Measurements from ENCODE around the gene COLEC11. TPM values are rescaled to one million over a fixed set of nuclear protein-coding genes. Genes with fewer than 3 reads are reported as not detected.

COLEC11 gene
- total and polyA plus RNA-seq, 2 of the 13 experiments (the other 11 are each of a cell fraction or from before 2014, with no cell fraction given), result 1.5 to 3.0 TPM

GRCh38 chr2:3604991-3605961 lies 10.4 kb downstream of the COLEC11 start (continued):
- TF ChIP-seq HMG20A (CRISPR knock-in tag; IDR thresholded peaks at IDR 0.05; ENCODE audit: borderline replicate concordance) (no peak; the same call in 1 of the 2 replicates), NRL (CRISPR knock-in tag; IDR thresholded peaks at IDR 0.05; ENCODE audit: borderline replicate concordance) (no peak), ZNF749 (CRISPR knock-in tag; IDR thresholded peaks at IDR 0.05; ENCODE audit: borderline replicate concordance) (no peak), ZNF512B (CRISPR knock-in tag; IDR thresholded peaks at IDR 0.05; ENCODE audit: borderline replicate concordance) (no peak), TFE3 (CRISPR knock-in tag; IDR thresholded peaks at IDR 0.05) (peak; percentile 66; the same call in 1 of the 2 replicates), HNRNPUL1 (IDR thresholded peaks at IDR 0.05; ENCODE audit: low read depth, low read length) (no peak), PRMT3 (CRISPR knock-in tag; IDR thresholded peaks at IDR 0.05; ENCODE audit: borderline replicate concordance, low read depth) (no peak), TERF1 (CRISPR knock-in tag; IDR thresholded peaks at IDR 0.05) (no peak), THYN1 (CRISPR knock-in tag; IDR thresholded peaks at IDR 0.05; ENCODE audit: borderline replicate concordance, low read depth) (no peak), ARNTL (CRISPR knock-in tag; IDR thresholded peaks at IDR 0.05) (peak; percentile 96), BRD4 (CRISPR knock-in tag; IDR thresholded peaks at IDR 0.05) (no peak), ZXDC (CRISPR knock-in tag; IDR thresholded peaks at IDR 0.05) (no peak), ZNF746 (CRISPR knock-in tag; IDR thresholded peaks at IDR 0.05) (no peak), HOXA5 (CRISPR knock-in tag; IDR thresholded peaks at IDR 0.05) (peak; percentile 27; the same call in 1 of the 2 replicates), RBFOX2 (IDR thresholded peaks at IDR 0.05; ENCODE audit: low read depth, low read length) (peak; percentile 75), HMGXB4 (CRISPR knock-in tag; IDR thresholded peaks at IDR 0.05; ENCODE audit: borderline replicate concordance in 1 of 2, low read depth in 1 of 2) (0 out of 4 replicates have a peak, but pooled peaks of 1 of the 2 experiments have one; percentile 57)
